ENCODE data around the gene ANKFY1.
A peak's percentile ranks its signal among the peaks of the same experiment; 100 is the strongest.

ANKFY1 gene

DNA sequence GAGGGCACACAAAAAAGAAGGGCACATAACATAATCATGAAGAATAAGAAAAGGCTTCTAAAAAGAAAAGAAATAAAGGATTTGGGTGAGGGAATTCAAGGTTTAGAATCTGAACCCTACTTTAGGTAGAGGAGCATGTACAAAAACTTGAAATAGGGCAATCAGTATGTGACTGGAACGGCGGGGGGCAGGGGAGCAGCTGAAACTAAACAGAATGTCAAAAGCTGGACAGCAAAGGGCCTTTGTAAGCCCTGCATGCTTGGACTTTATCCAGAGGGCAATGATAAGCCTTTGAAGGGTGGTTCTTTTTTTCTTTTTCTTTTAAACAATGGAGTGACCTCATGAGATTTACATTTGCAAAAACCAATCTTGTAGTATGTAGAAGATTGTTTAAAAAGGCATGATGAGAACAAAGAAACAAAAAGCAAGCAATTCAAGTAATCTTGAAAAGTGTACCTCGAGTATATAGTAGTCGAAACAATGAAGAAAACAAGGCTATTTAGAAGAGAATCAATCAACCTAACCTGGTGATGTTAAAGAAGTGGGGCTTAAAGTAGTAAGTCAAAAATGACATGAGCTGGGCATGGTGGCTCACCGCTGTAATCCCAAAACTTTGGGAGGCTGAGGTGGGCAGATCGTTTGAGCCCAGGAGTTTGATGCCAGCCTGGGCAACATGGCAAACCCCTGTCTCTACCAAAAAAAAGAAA, 46.7 kb upstream of the ANKFY1 start (continued):
- TF ChIP-seq, protein P1, sequence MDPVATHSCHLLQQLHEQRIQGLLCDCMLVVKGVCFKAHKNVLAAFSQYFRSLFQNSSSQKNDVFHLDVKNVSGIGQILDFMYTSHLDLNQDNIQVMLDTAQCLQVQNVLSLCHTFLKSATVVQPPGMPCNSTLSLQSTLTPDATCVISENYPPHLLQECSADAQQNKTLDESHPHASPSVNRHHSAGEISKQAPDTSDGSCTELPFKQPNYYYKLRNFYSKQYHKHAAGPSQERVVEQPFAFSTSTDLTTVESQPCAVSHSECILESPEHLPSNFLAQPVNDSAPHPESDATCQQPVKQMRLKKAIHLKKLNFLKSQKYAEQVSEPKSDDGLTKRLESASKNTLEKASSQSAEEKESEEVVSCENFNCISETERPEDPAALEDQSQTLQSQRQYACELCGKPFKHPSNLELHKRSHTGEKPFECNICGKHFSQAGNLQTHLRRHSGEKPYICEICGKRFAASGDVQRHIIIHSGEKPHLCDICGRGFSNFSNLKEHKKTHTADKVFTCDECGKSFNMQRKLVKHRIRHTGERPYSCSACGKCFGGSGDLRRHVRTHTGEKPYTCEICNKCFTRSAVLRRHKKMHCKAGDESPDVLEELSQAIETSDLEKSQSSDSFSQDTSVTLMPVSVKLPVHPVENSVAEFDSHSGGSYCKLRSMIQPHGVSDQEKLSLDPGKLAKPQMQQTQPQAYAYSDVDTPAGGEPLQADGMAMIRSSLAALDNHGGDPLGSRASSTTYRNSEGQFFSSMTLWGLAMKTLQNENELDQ (tag by site-specific recombination; IDR thresholded peaks at IDR 0.05; ENCODE audit: low read depth) = no peak
- TF ChIP-seq ZFP37 (tag by site-specific recombination; IDR thresholded peaks at IDR 0.05) (no peak), ZNF555 (tag by site-specific recombination; conservative IDR thresholded peaks at IDR 0.05) (no peak), ZSCAN4 (tag by site-specific recombination; IDR thresholded peaks at IDR 0.05) (no peak), ZSCAN18 (tag by site-specific recombination; IDR thresholded peaks at IDR 0.05) (no peak), ZNF645 (tag by site-specific recombination; IDR thresholded peaks at IDR 0.05) (no peak), ZNF777 (tag by site-specific recombination; IDR thresholded peaks at IDR 0.05; ENCODE audit: borderline replicate concordance) (no peak), TRIM28 (IDR thresholded peaks at IDR 0.05; ENCODE audit: borderline replicate concordance, low read length) (0 out of 2 replicates have a peak, but pooled peaks have one; percentile 59), ZNF623 (tag by site-specific recombination; IDR thresholded peaks at IDR 0.05) (no peak), ZNF140 (tag by site-specific recombination; IDR thresholded peaks at IDR 0.05) (no peak), ZNF660 (tag by site-specific recombination; IDR thresholded peaks at IDR 0.05) (no peak), ZBTB7A (tag by site-specific recombination; IDR thresholded peaks at IDR 0.05; ENCODE audit: low read depth) (no peak), ZNF433 (tag by site-specific recombination; IDR thresholded peaks at IDR 0.05; ENCODE audit: low read depth) (no peak), REST (tag by site-specific recombination; IDR thresholded peaks at IDR 0.05) (peak; percentile 57; the same call in 1 of the 2 replicates), ZNF830 (tag by site-specific recombination; IDR thresholded peaks at IDR 0.05; ENCODE audit: low read depth) (no peak), ZNF138 (tag by site-specific recombination; IDR thresholded peaks at IDR 0.05; ENCODE audit: borderline replicate concordance) (no peak), BCL11B (tag by site-specific recombination; IDR thresholded peaks at IDR 0.05; ENCODE audit: low read depth) (no peak)
- TF ChIP-seq, protein P2, sequence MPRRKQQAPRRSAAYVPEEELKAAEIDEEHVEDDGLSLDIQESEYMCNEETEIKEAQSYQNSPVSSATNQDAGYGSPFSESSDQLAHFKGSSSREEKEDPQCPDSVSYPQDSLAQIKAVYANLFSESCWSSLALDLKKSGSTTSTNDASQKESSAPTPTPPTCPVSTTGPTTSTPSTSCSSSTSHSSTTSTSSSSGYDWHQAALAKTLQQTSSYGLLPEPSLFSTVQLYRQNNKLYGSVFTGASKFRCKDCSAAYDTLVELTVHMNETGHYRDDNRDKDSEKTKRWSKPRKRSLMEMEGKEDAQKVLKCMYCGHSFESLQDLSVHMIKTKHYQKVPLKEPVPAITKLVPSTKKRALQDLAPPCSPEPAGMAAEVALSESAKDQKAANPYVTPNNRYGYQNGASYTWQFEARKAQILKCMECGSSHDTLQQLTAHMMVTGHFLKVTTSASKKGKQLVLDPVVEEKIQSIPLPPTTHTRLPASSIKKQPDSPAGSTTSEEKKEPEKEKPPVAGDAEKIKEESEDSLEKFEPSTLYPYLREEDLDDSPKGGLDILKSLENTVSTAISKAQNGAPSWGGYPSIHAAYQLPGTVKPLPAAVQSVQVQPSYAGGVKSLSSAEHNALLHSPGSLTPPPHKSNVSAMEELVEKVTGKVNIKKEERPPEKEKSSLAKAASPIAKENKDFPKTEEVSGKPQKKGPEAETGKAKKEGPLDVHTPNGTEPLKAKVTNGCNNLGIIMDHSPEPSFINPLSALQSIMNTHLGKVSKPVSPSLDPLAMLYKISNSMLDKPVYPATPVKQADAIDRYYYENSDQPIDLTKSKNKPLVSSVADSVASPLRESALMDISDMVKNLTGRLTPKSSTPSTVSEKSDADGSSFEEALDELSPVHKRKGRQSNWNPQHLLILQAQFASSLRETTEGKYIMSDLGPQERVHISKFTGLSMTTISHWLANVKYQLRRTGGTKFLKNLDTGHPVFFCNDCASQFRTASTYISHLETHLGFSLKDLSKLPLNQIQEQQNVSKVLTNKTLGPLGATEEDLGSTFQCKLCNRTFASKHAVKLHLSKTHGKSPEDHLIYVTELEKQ (tag by site-specific recombination; IDR thresholded peaks at IDR 0.05; ENCODE audit: borderline replicate concordance) = no peak

Measured in HEK293 (cell line).